Progenitor cell of endocrine pancreas (in vitro differentiated cells): Measurements from ENCODE around the gene UBE2G2. TPM values are rescaled to one million over a fixed set of nuclear protein-coding genes. Genes with fewer than 3 reads are reported as not detected.

Source experiments
- DNase-seq: peaks from one replicate; pipeline ENCODE4 v3.0.0; 2021; ENCODE audit warnings: low spot score; ENCODE audit not compliant: unreplicated experiment
- H3K27ac Mint-ChIP-seq: 2 replicates; pipeline ENCODE4 v1.8.0; 2021; ENCODE audit warnings: mild to moderate bottlenecking, moderate library complexity, mixed read lengths
- H3K27me3 Mint-ChIP-seq: 2 replicates; pipeline ENCODE4 v1.8.0; 2021; ENCODE audit warnings: mixed read lengths
- H3K36me3 Mint-ChIP-seq: 2 replicates; pipeline ENCODE4 v1.8.0; 2022; ENCODE audit warnings: mixed read lengths; ENCODE audit not compliant: insufficient read depth
- H3K4me1 Mint-ChIP-seq: 2 replicates; pipeline ENCODE4 v1.8.0; 2021; ENCODE audit warnings: low read depth, mixed read lengths
- H3K4me3 Mint-ChIP-seq: 2 replicates; pipeline ENCODE4 v1.8.0; 2021; ENCODE audit warnings: low read depth, mild to moderate bottlenecking, moderate library complexity, mixed read lengths
- H3K9me3 Mint-ChIP-seq: 2 replicates; pipeline ENCODE4 v1.8.0; 2021; ENCODE audit warnings: low read depth, mixed read lengths
- total RNA-seq: library from RNA; stranded (reverse); gene quantifications from 2 replicates; pipeline ENCODE4 v1.2.1, GENCODE V29; 2021
- TF ChIP-seq, protein P1 (sequence below): fragments of 200-600 bp; sonication (generic); IDR thresholded peaks from one replicate; pipeline ENCODE4 v1.5.0; 2021; ENCODE audit warnings: antibody characterized with exemption, mild to moderate bottlenecking; ENCODE audit not compliant: unreplicated experiment

Gene UBE2G2
- total RNA-seq, 1 donor from 2014 or later: 78.7 TPM

DNA sequence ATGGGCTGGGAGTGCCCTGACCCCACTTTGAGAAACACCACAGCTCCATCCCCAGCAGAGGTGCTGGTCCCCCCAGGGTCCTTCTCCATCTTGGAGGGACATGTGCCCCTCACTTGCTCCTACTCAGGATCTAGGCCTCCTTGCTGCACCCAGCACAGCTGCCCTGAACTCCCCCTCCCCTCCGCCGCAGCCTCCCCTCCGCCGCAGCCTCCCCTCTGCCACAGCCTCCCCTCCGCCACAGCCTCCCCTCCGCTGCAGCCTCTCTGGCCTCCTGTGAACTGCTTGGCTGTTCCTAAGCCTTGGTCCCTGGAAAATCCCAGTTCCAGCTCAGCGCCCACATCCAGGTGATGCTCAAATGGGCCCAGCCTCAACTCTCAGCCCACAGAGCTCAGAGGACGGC is 74.3 kb downstream of the UBE2G2 start:
- TF ChIP-seq, protein P1, sequence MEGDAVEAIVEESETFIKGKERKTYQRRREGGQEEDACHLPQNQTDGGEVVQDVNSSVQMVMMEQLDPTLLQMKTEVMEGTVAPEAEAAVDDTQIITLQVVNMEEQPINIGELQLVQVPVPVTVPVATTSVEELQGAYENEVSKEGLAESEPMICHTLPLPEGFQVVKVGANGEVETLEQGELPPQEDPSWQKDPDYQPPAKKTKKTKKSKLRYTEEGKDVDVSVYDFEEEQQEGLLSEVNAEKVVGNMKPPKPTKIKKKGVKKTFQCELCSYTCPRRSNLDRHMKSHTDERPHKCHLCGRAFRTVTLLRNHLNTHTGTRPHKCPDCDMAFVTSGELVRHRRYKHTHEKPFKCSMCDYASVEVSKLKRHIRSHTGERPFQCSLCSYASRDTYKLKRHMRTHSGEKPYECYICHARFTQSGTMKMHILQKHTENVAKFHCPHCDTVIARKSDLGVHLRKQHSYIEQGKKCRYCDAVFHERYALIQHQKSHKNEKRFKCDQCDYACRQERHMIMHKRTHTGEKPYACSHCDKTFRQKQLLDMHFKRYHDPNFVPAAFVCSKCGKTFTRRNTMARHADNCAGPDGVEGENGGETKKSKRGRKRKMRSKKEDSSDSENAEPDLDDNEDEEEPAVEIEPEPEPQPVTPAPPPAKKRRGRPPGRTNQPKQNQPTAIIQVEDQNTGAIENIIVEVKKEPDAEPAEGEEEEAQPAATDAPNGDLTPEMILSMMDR: no peak
- Mint-ChIP-seq H3K9me3 (no peaks in the 10 kb centered on the region), H3K36me3 (no peaks in the 10 kb centered on the region), H3K27me3 (peaks cover 53% of the 10 kb centered on the region), H3K27ac (no peak overlapping the region), H3K4me3 (no peak overlapping the region), H3K4me1 (peaks cover 7% of the 10 kb centered on the region)
- no peak for DNase-seq

DNA sequence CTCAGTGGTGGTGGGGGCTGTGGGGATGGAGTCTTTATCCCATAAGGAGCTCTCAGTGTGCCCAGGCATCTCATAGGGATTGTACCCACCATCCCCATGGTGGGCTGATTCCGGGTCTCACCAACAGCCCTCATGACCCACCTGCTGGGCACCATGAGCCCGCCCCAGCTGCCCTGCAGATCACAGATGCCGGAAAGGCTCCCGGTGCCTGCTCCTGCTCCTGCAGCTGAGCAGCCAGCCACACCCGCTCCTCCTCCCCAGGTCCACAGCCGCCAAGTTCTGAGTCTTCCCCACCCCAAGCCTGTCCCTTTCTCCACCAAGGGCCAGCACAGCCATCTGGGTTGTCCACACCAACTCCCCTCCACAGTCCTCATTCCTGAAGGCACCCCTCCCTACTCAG is 74.8 kb downstream of the UBE2G2 start:
- no peak for DNase-seq
- Mint-ChIP-seq H3K27ac (no peak overlapping the region), H3K9me3 (no peaks in the 10 kb centered on the region), H3K4me1 (peaks cover 7% of the 10 kb centered on the region), H3K4me3 (no peak overlapping the region), H3K27me3 (peaks cover 49% of the 10 kb centered on the region), H3K36me3 (no peaks in the 10 kb centered on the region)
- TF ChIP-seq, protein P1: no peak

DNA sequence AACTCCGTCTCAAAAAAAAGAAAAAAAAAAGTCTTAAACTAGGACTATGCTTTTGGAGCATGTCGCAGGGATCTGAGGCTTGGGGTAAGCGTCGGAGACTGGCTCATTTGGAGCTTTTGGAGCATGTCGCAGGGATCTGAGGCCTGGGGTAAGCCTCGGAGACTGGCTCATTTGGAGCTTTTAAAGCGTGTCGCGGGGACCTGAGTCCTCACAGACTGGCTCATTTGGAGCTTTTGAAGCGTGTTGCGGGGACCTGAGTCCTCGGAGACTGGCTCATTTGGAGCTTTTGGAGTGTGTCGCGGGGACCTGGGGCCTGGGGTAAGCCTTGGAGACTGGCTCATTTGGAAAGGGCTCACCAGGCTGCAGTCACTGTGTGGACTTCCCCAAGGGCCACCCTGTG is 76.7 kb downstream of the UBE2G2 start:
- no peaks in the 10 kb centered on the region for H3K9me3 Mint-ChIP-seq
- no peak for DNase-seq
- H3K27ac Mint-ChIP-seq: no peak overlapping the region
- peaks cover 7% of the 10 kb centered on the region for H3K4me1 Mint-ChIP-seq
- peaks cover 39% of the 10 kb centered on the region for H3K27me3 Mint-ChIP-seq
- TF ChIP-seq, protein P1: no peak
- no peak overlapping the region for H3K4me3 Mint-ChIP-seq
- H3K36me3 Mint-ChIP-seq: no peaks in the 10 kb centered on the region

DNA sequence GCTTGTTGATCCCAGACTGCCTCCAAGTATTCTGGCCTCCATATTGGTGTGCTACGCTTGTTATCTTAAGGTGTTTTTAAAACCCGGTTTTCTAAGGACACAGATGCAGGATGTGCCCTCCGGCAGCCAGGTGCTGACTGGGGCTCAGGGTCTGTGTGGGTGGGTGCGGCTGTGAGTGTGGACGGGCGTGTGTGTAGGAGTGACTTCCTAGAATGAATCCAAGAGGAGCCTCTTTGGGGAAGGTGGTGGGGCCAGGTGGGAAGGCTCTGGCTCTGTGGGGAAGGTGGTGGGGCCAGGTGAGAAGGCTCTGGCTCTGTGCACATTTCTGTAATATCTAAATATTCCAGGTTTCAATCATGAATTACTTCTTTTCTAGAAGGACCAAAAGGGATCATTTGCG is 77.4 kb downstream of the UBE2G2 start:
- no peak for DNase-seq
- Mint-ChIP-seq H3K9me3 (no peaks in the 10 kb centered on the region), H3K36me3 (no peaks in the 10 kb centered on the region), H3K4me3 (no peak overlapping the region), H3K27ac (no peak overlapping the region), H3K4me1 (peaks cover 7% of the 10 kb centered on the region), H3K27me3 (peaks cover 44% of the 10 kb centered on the region)
- TF ChIP-seq, protein P1: no peak

DNA sequence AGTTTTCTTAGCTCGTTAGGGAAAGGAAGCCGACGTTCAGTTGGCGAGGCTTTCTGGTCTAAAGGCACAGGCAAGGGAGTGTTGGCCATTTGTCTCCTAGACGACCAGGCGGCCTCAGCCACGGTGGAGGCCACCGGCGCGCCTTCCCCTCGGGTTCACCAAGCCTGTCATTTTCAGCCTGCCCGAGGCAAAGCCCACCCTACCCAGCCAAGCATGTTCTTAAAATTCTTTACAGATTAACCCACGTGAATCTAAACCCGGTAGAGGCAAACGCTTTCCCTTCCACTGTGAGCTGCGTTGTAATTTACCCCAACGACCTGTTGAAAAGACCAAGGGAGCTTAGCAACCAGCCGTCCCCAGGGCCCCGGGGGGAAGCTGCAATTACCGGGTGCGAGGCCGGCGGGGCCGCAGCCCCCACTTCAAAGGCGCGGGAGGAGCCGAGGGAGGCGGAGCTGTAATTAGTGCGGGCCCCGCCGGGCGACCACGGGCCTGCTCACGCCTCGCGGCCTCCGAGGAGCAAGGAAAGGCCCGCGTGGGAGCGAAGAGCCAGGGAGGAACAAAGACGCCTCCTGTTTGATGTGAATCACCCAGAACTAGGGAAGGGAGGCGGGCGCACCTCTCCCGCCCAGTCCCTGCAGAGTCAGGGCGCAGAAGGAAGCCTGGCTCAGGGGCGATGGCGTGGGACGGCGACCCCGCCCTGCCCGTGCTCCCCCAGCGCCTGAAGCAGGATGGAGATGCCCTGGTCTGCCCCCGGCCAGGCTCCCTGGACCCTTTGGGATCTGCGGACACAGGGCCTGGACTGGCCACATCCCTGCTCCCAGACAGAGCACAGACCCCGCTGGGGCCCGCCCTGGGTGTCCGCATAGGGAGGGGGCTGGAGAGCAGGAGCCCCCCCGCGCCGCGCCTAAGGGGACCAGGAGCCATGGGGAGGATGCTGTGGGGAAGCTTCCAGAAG is 78.2 kb downstream of the UBE2G2 start:
- DNase-seq: no peak
- Mint-ChIP-seq H3K4me3 (peak overlapping the region; percentile 40), H3K27ac (peak overlapping the region; percentile 5), H3K4me1 (peaks cover 7% of the 10 kb centered on the region), H3K27me3 (peaks cover 49% of the 10 kb centered on the region), H3K36me3 (no peaks in the 10 kb centered on the region), H3K9me3 (no peaks in the 10 kb centered on the region)
- TF ChIP-seq, protein P1: no peak
